ENCODE results near the gene STXBP2.

GRCh38 chr19:7607874-7608560, 28.9 kb upstream of the STXBP2 start:
- TF ChIP-seq CTCF (conservative IDR thresholded peaks at IDR 0.05; ENCODE audit: low read depth, low read length) (no peak), EZH2phosphoT487 (IDR thresholded peaks at IDR 0.05; ENCODE audit: borderline replicate concordance, low read length) (no peak)

All from PC-3 (cell line).